ENCODE measurements around the gene COMTD1.

The COMTD1 gene

DNA sequence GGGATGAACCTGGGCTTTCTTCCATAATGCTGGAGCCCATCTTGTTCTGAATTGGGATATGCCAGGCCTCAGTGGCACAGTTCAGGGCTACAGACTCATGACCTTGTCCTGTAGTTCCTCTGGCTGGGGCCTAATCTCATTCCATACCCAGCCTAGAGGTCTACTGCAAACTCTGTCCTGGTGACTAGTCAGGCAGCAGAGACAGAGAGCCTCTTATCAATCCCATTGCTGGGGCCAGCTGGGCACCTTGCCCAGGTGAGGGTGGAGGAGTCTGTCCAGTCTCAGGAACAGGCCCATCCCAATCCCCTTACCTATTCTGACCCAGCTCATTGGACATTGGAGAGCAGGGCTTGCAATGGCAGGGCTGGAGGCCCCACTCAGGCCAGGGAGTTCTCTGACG is 28.0 kb upstream of the COMTD1 start:
- Histone ChIP-seq H3K4me3 (ENCODE audit: low read length) (no peak overlapping the region), H3K9ac (ENCODE audit: low read depth, low read length) (no peak overlapping the region), H3K4me2 (ENCODE audit: low read length) (no peak overlapping the region), H3K4me1 (ENCODE audit: control insufficient read depth, insufficient read depth, low read length) (no peaks in the 10 kb centered on the region), H3K36me3 (ENCODE audit: insufficient read depth, low read length) (no peaks in the 10 kb centered on the region), H3K27me3 (ENCODE audit: control insufficient read depth, insufficient read depth, low read length) (peaks cover 29% of the 10 kb centered on the region), H3K9me3 (replicated peaks; ENCODE audit: low read length) (no peaks in the 10 kb centered on the region)

DNA sequence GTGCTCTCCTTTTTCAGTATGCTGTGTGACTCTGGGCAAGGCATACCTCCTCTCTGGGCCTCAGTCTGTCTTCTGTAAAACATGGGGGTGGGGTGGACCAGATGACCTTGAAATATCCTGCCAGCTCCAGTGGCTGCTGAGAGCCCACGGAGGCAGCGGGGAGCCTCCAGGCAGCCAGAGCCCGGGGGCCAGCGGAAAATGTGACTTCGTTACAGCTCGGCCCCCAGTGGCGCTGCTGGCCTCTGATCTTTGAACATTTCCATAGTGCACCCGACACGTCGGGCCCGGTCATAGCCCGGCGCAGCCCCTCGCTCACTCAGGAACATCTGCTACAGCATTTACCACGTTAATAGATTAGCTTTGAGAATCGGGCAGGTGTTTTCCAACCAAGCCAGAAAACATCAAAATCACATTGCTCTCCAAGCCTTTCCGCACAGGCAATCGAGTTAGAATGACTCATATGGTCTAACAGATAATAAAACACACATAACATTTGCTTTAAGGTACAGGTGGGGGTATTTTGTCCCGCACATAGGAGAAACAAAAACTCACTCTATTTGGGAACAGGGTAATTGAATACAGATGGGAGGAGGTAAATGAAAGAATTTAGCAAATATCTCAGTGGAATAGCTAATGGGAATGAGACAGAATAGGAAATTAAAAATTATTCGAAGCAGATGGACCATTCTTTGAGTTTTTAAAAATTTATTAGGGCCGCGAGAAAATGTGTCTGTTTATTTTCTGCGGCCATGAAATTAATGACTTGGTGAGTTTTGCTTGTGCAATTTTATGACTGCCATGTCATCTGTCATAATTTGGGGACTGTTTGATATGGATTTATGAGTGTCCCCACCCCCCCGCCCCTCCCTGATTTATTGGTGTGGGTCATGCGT is 26.3 kb upstream of the COMTD1 start:
- H3K9ac ChIP-seq (ENCODE audit: low read depth, low read length): no peak overlapping the region
- H3K4me2 ChIP-seq (ENCODE audit: low read length): no peak overlapping the region
- H3K9me3 ChIP-seq (replicated peaks; ENCODE audit: low read length): no peaks in the 10 kb centered on the region
- H3K27me3 ChIP-seq (ENCODE audit: control insufficient read depth, insufficient read depth, low read length): peaks cover 29% of the 10 kb centered on the region
- H3K4me3 ChIP-seq (ENCODE audit: low read length): no peak overlapping the region
- no peaks in the 10 kb centered on the region for H3K36me3 ChIP-seq (ENCODE audit: insufficient read depth, low read length)
- no peaks in the 10 kb centered on the region for H3K4me1 ChIP-seq (ENCODE audit: control insufficient read depth, insufficient read depth, low read length)

DNA sequence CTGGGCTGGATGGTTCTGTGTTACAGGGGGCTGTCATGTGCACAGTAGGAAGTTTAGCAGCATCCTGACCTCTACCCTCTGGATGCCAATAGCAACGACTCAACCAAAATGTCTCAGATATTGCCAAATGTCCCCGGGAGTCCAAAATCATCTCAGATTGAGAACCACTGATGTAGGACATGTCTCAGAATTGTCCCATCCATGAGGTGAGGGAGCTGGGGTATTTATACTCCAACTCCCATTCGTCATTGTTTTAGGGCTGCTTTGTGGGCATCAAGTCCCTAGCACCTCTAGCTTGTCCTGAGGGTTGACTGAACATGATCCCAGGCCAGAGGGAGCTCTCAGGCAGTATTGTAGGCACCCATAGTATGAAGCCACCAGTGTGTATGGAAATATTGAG is 25.2 kb upstream of the COMTD1 start:
- H3K36me3 ChIP-seq (ENCODE audit: insufficient read depth, low read length): no peaks in the 10 kb centered on the region
- no peaks in the 10 kb centered on the region for H3K4me1 ChIP-seq (ENCODE audit: control insufficient read depth, insufficient read depth, low read length)
- no peak overlapping the region for H3K9ac ChIP-seq (ENCODE audit: low read depth, low read length)
- no peak overlapping the region for H3K4me2 ChIP-seq (ENCODE audit: low read length)
- peaks cover 29% of the 10 kb centered on the region for H3K27me3 ChIP-seq (ENCODE audit: control insufficient read depth, insufficient read depth, low read length)
- H3K4me3 ChIP-seq (ENCODE audit: low read length): no peak overlapping the region
- no peaks in the 10 kb centered on the region for H3K9me3 ChIP-seq (replicated peaks; ENCODE audit: low read length)

- no peaks in the 10 kb centered on the region for H3K36me3 ChIP-seq (ENCODE audit: insufficient read depth, low read length)
- H3K4me1 ChIP-seq (ENCODE audit: control insufficient read depth, insufficient read depth, low read length): no peaks in the 10 kb centered on the region
- H3K4me2 ChIP-seq (ENCODE audit: low read length): no peak overlapping the region
- H3K4me3 ChIP-seq (ENCODE audit: low read length): no peak overlapping the region
- peaks cover 9% of the 10 kb centered on the region for H3K9me3 ChIP-seq (replicated peaks; ENCODE audit: low read length)
- H3K9ac ChIP-seq (ENCODE audit: low read depth, low read length): no peak overlapping the region
- H3K27me3 ChIP-seq (ENCODE audit: control insufficient read depth, insufficient read depth, low read length): no peaks in the 10 kb centered on the region
Observed at GRCh38 chr10:75254739-75255138, 19.0 kb upstream of the COMTD1 start.

GRCh38 chr10:75253281-75254220 is 17.8 kb upstream of the COMTD1 start:
- H3K9ac ChIP-seq (ENCODE audit: low read depth, low read length): no peak overlapping the region
- no peaks in the 10 kb centered on the region for H3K4me1 ChIP-seq (ENCODE audit: control insufficient read depth, insufficient read depth, low read length)
- H3K9me3 ChIP-seq (replicated peaks; ENCODE audit: low read length): peaks cover 9% of the 10 kb centered on the region
- H3K4me3 ChIP-seq (ENCODE audit: low read length): no peak overlapping the region
- no peak overlapping the region for H3K4me2 ChIP-seq (ENCODE audit: low read length)
- H3K27me3 ChIP-seq (ENCODE audit: control insufficient read depth, insufficient read depth, low read length): no peaks in the 10 kb centered on the region
- no peaks in the 10 kb centered on the region for H3K36me3 ChIP-seq (ENCODE audit: insufficient read depth, low read length)

DNA sequence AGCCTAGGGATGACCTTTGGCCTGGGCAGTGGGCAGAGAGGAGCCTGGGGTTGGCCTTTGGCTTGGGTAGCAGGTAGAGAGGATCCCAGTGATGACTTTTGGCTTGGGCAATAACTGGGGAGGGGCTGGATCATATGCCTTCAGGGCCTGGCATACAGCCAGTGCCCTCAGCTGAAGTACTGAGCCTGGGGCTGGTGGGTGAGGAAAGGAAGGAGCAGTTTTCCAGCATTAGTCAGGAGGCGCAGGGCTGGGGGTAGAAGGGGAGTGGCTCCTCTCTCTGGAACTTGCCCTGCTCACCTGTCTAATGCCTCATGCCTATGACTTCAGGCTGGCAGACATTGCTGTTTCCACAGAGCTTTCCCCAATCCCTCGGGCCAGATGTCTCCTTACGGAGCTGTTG is 15.2 kb upstream of the COMTD1 start:
- H3K4me1 ChIP-seq (ENCODE audit: control insufficient read depth, insufficient read depth, low read length): no peaks in the 10 kb centered on the region
- H3K4me2 ChIP-seq (ENCODE audit: low read length): no peak overlapping the region
- H3K27me3 ChIP-seq (ENCODE audit: control insufficient read depth, insufficient read depth, low read length): no peaks in the 10 kb centered on the region
- no peak overlapping the region for H3K4me3 ChIP-seq (ENCODE audit: low read length)
- H3K9ac ChIP-seq (ENCODE audit: low read depth, low read length): no peak overlapping the region
- H3K9me3 ChIP-seq (replicated peaks; ENCODE audit: low read length): peaks cover 9% of the 10 kb centered on the region
- H3K36me3 ChIP-seq (ENCODE audit: insufficient read depth, low read length): no peaks in the 10 kb centered on the region

DNA sequence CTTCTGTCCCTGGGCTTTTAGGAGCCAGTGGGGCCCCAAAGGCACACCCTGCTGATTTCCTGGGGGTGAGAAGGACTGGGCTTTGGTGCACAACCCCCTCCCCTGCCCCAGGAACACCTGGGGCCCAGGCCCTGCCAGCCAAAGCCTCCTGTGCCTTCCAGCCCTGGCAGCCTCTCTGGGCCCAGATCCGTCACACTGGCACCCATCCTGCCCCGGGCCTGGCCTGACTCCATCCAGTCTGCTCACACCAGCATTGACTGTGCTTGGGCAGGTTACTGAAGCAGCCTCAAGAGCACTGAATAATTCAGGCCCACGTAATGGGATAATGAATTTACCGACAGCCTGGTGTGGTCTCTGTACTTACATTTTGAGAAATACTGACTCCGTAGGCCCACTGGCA is 12.0 kb upstream of the COMTD1 start:
- Histone ChIP-seq H3K4me2 (ENCODE audit: low read length) (no peak overlapping the region), H3K4me3 (ENCODE audit: low read length) (no peak overlapping the region), H3K9me3 (replicated peaks; ENCODE audit: low read length) (no peaks in the 10 kb centered on the region), H3K27me3 (ENCODE audit: control insufficient read depth, insufficient read depth, low read length) (peaks cover 10% of the 10 kb centered on the region), H3K36me3 (ENCODE audit: insufficient read depth, low read length) (no peaks in the 10 kb centered on the region), H3K9ac (ENCODE audit: low read depth, low read length) (no peak overlapping the region), H3K4me1 (ENCODE audit: control insufficient read depth, insufficient read depth, low read length) (no peaks in the 10 kb centered on the region)

DNA sequence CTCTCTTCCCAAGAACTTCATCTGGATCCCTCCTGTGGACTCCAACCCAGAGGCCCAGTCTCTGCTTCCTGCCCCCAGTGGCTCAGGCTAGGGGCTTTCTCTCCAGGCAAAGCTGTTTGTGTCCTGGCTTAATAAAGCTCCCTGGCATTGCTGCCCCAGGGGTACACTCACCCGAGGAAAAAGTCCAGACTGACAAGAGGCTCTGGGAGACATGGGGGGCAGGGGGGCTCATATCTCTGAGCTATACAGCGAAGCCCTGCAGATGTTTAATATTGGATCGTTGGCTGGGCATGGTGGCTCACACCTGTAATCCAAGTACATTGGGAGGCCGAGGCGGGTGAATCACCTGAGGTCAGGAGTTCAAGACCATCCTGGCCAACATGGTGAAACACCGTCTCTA is 10.7 kb upstream of the COMTD1 start:
- no peaks in the 10 kb centered on the region for H3K9me3 ChIP-seq (replicated peaks; ENCODE audit: low read length)
- H3K4me3 ChIP-seq (ENCODE audit: low read length): no peak overlapping the region
- no peaks in the 10 kb centered on the region for H3K36me3 ChIP-seq (ENCODE audit: insufficient read depth, low read length)
- H3K4me1 ChIP-seq (ENCODE audit: control insufficient read depth, insufficient read depth, low read length): no peaks in the 10 kb centered on the region
- no peak overlapping the region for H3K4me2 ChIP-seq (ENCODE audit: low read length)
- H3K27me3 ChIP-seq (ENCODE audit: control insufficient read depth, insufficient read depth, low read length): peaks cover 10% of the 10 kb centered on the region
- no peak overlapping the region for H3K9ac ChIP-seq (ENCODE audit: low read depth, low read length)

DNA sequence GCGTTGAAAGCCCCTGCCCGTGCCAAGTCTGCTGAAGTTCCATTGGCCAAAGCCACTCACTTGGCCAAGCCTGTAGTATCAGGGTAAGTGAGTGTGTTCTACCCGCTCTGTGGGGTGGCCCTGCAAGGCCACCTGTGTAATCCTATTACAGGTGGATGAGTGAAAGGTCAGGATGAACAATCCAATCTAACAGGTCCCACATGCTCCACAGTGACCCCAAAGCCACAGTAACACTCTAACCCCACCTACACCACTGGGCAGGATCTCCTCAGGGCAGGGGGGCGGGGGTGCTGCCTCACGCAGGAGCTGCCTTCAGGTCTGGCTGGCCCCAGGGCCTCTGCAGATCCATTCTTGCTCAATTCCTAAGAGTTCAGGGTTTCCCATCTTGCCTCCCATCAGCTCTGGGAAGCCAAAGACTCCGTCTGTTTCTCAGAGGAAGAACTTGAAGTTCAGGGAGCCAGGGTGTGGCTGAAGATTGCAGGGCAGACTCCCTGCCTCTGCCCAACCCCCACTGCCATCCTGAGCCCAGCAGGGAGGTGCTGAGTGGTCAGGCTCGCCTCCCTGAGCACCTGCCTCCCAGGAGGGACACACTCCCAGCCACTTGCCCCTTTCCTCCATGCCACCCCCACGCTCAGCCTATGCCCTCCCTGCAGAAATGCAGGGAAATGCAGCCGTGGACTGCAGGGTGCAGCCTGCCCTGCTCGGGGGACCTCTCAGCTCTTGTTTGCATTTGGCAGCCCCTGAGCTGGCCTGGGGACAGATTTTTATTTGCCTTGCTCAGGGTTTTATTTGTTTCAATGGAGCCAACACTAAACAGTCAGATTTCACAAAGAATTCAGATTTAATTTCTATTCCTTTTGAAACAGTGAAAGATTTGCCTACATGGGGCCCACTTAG is 9.8 kb upstream of the COMTD1 start:
- no peaks in the 10 kb centered on the region for H3K36me3 ChIP-seq (ENCODE audit: insufficient read depth, low read length)
- peaks cover 10% of the 10 kb centered on the region for H3K27me3 ChIP-seq (ENCODE audit: control insufficient read depth, insufficient read depth, low read length)
- H3K4me2 ChIP-seq (ENCODE audit: low read length): no peak overlapping the region
- no peak overlapping the region for H3K9ac ChIP-seq (ENCODE audit: low read depth, low read length)
- no peaks in the 10 kb centered on the region for H3K9me3 ChIP-seq (replicated peaks; ENCODE audit: low read length)
- no peaks in the 10 kb centered on the region for H3K4me1 ChIP-seq (ENCODE audit: control insufficient read depth, insufficient read depth, low read length)
- no peak overlapping the region for H3K4me3 ChIP-seq (ENCODE audit: low read length)

- H3K4me1 ChIP-seq (ENCODE audit: control insufficient read depth, insufficient read depth, low read length): no peaks in the 10 kb centered on the region
- H3K4me3 ChIP-seq (ENCODE audit: low read length): no peak overlapping the region
- peaks cover 10% of the 10 kb centered on the region for H3K27me3 ChIP-seq (ENCODE audit: control insufficient read depth, insufficient read depth, low read length)
- no peaks in the 10 kb centered on the region for H3K9me3 ChIP-seq (replicated peaks; ENCODE audit: low read length)
- no peak overlapping the region for H3K9ac ChIP-seq (ENCODE audit: low read depth, low read length)
- H3K4me2 ChIP-seq (ENCODE audit: low read length): no peak overlapping the region
- H3K36me3 ChIP-seq (ENCODE audit: insufficient read depth, low read length): no peaks in the 10 kb centered on the region
Observed at GRCh38 chr10:75244487-75245353, 9.0 kb upstream of the COMTD1 start.
